ENCODE measurements around the gene MTMR3.

DNA sequence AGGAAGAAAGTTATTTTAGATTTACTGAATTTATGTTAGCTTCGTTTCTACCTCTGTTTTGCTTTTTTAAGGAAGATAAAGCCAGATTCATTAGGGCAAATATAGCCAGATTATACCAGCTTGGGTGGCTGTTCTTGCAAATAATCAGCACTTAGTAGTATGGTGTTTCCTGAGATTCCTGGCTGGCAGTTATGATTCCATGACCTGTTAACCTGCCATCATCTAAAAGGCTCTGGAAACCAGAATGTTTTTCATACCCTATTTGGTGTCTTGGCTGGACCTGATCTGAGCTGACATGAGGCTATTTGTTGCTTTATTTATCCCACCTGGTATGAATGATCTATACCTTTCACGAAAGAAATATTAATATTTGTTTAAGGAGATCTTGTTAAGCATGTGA, 114.5 kb downstream of the MTMR3 start:
- TF ChIP-seq EZH2 (IDR thresholded peaks at IDR 0.05; ENCODE audit: insufficient read depth, poor library complexity, severe bottlenecking) (no peak), EZH2phosphoT487 (IDR thresholded peaks at IDR 0.05; ENCODE audit: insufficient read depth, low read depth) (no peak)

Measured in GM23248 (cell line).